GM18505 (cell line): ENCODE results near the gene KRTAP1-4.

Experiments
- ATAC-seq: cut with Tn5 transposase; IDR thresholded peaks from one replicate; pipeline ENCODE4 v1.9.1; 2021; ENCODE audit not compliant: unreplicated experiment
- POLR2A ChIP-seq: IDR thresholded peaks from 4 replicates; pipeline ENCODE4 v1.6.1; 2011; ENCODE audit warnings: borderline replicate concordance; ENCODE audit not compliant: insufficient read depth, insufficient read length; ENCODE audit errors: extremely low read depth

Gene KRTAP1-4

DNA sequence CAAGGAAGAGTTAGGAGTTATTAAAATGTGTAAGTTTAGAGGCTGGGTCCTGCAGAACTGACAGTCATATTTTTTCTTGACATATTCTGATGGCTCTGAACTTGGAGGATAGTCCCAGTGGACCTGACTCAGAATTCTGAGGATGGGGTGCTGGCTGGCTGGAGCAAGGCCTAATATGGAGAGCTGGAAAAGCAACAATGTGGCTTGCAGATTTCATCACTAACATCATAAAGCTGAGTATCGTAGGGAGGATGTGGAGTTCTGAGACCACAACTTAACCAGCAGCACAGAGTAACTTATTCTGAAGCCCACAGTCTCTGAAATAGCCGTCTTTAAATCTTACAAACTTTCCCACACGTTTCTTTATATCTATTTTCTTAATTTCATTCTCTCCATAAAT lies 5.3 kb downstream of the KRTAP1-4 start:
- no peak for TF ChIP-seq POLR2A
- ATAC-seq: no peak

- ATAC-seq: no peak
- TF ChIP-seq POLR2A: no peak
Measured at GRCh38 chr17:41020336-41020735, 9.7 kb downstream of the KRTAP1-4 start.

DNA sequence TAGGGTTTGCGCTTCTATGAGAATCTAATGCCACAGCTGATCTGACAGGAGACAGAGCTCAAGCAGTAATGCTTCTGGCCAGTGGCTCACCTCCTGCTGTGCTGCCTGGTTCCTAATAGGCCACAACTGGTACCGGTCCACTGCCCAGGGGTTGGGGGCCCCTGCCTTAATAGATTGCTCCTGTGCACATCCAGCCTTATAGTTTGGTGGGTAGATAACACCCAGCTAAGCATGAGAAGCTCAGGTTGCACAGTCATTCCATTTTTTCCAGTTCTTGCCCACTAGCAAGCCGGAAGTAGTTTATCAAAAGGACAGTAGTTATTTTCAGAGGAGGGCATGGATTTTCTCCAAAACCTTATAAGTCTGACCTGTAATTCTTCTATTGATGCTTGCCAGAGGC lies 10.6 kb downstream of the KRTAP1-4 start:
- TF ChIP-seq POLR2A: no peak
- no peak for ATAC-seq

- ATAC-seq: no peak
- no peak for TF ChIP-seq POLR2A
Measured at GRCh38 chr17:41018541-41018940, 11.5 kb downstream of the KRTAP1-4 start.

DNA sequence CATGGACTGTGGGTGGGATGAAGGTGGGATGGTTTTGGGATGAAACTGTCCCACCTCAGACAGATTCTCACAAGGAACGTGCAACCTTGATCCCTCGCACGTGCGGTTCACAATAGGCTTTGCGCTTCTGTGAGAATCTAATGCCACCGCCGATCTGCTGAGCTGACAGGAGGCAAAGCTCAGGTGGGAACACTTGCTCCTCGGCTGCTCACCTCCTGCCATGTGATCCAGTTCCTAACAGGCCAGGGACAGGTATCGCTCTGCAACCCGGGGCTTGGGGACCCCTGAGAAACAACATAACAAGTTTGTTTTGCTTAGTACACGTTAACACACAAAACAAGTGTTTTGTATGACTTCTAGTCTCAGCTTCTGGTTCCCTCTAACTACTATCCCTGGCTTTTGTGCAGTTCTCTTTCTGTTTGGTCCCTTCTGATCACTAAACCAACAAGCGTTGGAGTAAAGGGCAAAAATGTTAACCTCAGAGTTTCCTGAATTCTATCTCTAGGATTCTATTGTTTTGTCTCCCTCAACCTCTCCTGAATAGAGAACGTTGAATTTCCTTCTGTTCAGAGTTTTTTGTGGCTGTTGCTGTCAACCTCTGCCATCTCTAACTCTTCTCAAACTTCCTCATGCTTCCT lies 13.3 kb downstream of the KRTAP1-4 start:
- no peak for TF ChIP-seq POLR2A
- ATAC-seq: no peak

DNA sequence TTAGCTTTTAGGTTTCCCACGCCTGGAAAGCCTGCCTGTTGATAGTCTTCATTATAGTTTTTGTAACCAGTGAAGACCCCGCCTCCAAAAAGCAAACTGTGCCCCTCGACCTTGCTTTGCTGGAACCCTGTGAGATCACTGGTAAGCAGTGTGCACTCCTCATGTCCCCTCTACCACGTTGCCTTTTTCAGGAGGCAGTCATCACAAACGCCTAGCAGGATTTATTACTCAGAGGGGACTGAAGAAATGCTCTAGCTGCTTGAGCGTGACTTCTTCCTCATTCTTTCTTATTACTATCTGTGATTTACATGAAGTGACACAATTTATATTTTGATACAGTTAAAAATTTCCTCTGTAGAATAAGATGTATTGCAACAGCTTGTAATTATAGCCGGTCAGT lies 14.5 kb downstream of the KRTAP1-4 start:
- no peak for ATAC-seq
- TF ChIP-seq POLR2A: no peak

GRCh38 chr17:41013606-41014005 lies 16.4 kb downstream of the KRTAP1-4 start:
- no peak for TF ChIP-seq POLR2A
- ATAC-seq: no peak

- no peak for TF ChIP-seq POLR2A
- no peak for ATAC-seq
Measured at GRCh38 chr17:41013181-41013580, 16.8 kb downstream of the KRTAP1-4 start.

DNA sequence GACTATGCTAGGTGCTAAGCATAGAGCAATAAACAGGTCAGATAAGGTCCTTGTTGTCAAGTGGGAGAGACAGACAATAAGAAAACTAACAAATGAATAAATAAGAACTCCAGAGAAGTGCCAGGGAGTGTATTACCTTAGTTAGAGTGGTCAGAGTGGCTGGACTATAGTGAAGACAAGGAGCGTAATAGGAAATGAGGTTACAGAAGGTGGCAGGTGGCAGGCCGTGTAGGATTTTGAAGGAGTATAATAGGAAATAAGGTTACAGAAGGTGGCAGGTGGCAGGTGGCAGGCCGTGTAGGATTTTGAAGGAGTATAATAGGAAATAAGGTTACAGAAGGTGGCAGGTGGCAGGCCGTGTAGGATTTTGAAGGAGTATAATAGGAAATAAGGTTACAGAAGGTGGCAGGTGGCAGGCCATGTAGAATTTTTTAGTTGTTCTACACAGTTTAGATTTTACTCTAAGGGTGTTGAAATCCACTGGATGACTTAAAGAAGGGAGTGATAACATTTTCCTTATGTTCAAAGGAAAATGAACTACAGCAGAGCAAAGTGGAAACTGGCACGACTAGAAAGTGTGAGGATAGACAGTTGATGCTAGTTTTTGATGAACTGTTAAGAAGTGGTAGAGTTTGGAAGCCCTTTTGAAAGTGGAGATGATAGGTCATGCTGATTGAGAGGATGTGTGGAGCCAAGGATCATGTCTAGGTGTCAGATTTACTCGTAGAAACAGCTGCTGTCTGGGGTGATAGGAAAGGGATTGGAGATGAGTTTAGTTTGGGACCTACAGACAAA lies 17.5 kb downstream of the KRTAP1-4 start:
- no peak for ATAC-seq
- TF ChIP-seq POLR2A: no peak

DNA sequence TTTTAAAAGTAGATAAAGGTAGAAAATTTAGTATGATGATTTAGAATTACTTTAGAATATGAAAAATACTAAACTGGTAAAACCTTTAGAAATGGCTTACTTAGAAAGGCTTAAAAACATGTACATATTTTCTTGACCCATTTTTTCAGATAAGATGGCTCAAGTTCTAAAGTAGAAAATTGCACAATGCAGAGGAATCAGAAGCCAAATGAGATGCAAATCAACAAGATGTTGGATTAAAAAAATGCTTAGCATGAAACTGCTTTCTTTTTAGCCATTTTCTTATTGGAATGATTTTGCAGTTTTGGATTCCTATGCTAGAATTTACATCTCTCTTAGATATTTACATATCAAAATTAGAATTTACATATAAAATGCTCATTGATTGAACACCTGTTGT lies 19.6 kb downstream of the KRTAP1-4 start:
- no peak for ATAC-seq
- no peak for TF ChIP-seq POLR2A

GRCh38 chr17:41009936-41010335 lies 20.1 kb downstream of the KRTAP1-4 start:
- no peak for TF ChIP-seq POLR2A
- ATAC-seq: no peak

- TF ChIP-seq POLR2A: no peak
Measured at GRCh38 chr17:41009301-41009760, 20.7 kb downstream of the KRTAP1-4 start.

GRCh38 chr17:41008811-41009210 lies 21.2 kb downstream of the KRTAP1-4 start, which contains the start of gene KRTAP3-1:
KRTAP3-1 (minus strand) TSS chr17:41009128; CDS start chr17:41009074, 54 bp downstream.
- ATAC-seq: no peak
- no peak for TF ChIP-seq POLR2A

More at GRCh38 chr17:41009301-41009760, 20.7 kb downstream of the KRTAP1-4 start:
- ATAC-seq: no peak

DNA sequence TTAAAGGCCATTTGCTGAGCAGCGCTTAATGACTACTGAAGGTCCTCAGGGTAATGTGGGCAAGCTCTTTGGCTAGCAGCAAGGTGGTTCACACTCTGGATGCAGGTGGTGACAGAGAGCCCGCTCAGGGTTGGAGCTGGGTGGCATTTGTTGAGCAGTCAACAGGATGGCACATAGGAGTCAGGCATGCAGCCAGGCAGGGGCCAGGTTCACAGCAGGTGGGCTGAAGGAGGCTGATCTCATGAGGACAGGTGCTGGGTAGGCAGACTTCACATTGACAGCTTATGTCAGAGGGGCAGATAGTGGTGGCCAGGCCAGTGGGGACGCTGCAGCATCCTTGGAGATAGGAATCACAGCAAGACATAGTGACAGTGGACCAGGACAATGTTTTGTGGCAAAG lies 25.6 kb downstream of the KRTAP1-4 start:
- ATAC-seq: no peak
- TF ChIP-seq POLR2A: no peak
